Inflammatory macrophage treated with lipopolysaccharide for 1 hour (primary cell): ENCODE data around the gene ITFG2.

Experiments
- DNase-seq, 2 donors: peaks; one replicate each; pipeline ENCODE4 v3.0.0-alpha.2; 2020 to 2022

Gene ITFG2

GRCh38 chr12:2795291-2796186 is 16.9 kb upstream of the ITFG2 start:
- DNase-seq, result peak; percentile 35 to 55

GRCh38 chr12:2796187-2796666 is 16.2 kb upstream of the ITFG2 start:
- DNase-seq, result no peak

GRCh38 chr12:2797721-2798418 is 14.6 kb upstream of the ITFG2 start:
- no peak for DNase-seq

GRCh38 chr12:2800046-2800570 is 12.4 kb upstream of the ITFG2 start:
- no peak for DNase-seq

GRCh38 chr12:2801044-2801783 is 11.3 kb upstream of the ITFG2 start:
- DNase-seq, result no peak

GRCh38 chr12:2803635-2804392 is 8.7 kb upstream of the ITFG2 start:
- no peak for DNase-seq

GRCh38 chr12:2804393-2805142 is 7.9 kb upstream of the ITFG2 start:
- no peak for DNase-seq

- no peak for DNase-seq
These were observed 7.3 kb upstream of the ITFG2 start for GRCh38 chr12:2805143-2805520.

GRCh38 chr12:2806700-2807099 is 5.8 kb upstream of the ITFG2 start:
- DNase-seq, result no peak

GRCh38 chr12:2811801-2812200 is 667 bp upstream of the ITFG2 start:
- no peak for DNase-seq

GRCh38 chr12:2813214-2814185 is 1.0 kb downstream of the ITFG2 start:
- peak; percentile 58 to 71 for DNase-seq

GRCh38 chr12:2819810-2820209 is 7.3 kb downstream of the ITFG2 start:
- no peak for DNase-seq

- DNase-seq, result no peak
These were observed 8.0 kb downstream of the ITFG2 start for GRCh38 chr12:2820432-2820831.

- DNase-seq, result no peak
These were observed 11.0 kb downstream of the ITFG2 start for GRCh38 chr12:2823483-2823882.

- DNase-seq, result no peak
These were observed 12.1 kb downstream of the ITFG2 start for GRCh38 chr12:2824541-2824940.

GRCh38 chr12:2825132-2825531 is 12.7 kb downstream of the ITFG2 start:
- no peak for DNase-seq

- no peak for DNase-seq
These were observed 13.6 kb downstream of the ITFG2 start for GRCh38 chr12:2826036-2826435.

- no peak for DNase-seq
These were observed 14.4 kb downstream of the ITFG2 start for GRCh38 chr12:2826721-2827515.

GRCh38 chr12:2829275-2829674 is 16.8 kb downstream of the ITFG2 start:
- no peak for DNase-seq
